ENCODE data around the gene SLCO2A1. TPM values are rescaled to one million over a fixed set of nuclear protein-coding genes. Genes with fewer than 3 reads are reported as not detected.

Gene SLCO2A1
- total RNA-seq, 1 donor from 2014 or later = 2.2 TPM

DNA sequence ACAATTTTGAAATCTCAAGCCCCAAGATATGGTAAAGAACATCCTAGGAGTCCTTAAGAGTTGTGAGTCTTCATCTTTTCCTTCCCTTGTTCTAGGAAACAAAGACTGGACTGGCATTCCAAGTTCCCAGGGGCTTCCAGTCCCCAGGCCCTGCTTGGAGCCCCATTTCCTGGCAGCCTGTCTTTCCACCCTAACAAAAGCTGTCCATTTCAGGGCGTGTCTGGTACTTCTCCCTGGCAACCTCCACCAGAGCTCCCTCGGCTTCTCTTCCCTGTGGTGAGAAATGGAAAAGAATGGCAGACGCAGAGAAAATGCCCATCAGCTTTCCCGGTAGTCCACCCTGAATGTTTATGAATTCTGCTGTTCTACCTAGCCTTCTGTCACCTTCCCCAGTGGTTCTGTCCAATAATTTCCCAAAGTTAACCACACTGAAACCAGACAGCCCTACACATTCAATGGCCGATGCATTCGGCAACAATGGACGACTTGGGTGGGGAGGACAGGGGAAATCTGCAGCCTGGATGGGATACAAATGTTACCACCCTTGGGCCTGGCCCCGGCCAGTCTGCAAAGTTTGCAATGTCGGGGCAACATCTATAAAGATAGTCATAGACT is 140.9 kb downstream of the SLCO2A1 start:
- DNase-seq (ENCODE audit: extremely low read depth, low read depth, low spot score) = no peak

DNA sequence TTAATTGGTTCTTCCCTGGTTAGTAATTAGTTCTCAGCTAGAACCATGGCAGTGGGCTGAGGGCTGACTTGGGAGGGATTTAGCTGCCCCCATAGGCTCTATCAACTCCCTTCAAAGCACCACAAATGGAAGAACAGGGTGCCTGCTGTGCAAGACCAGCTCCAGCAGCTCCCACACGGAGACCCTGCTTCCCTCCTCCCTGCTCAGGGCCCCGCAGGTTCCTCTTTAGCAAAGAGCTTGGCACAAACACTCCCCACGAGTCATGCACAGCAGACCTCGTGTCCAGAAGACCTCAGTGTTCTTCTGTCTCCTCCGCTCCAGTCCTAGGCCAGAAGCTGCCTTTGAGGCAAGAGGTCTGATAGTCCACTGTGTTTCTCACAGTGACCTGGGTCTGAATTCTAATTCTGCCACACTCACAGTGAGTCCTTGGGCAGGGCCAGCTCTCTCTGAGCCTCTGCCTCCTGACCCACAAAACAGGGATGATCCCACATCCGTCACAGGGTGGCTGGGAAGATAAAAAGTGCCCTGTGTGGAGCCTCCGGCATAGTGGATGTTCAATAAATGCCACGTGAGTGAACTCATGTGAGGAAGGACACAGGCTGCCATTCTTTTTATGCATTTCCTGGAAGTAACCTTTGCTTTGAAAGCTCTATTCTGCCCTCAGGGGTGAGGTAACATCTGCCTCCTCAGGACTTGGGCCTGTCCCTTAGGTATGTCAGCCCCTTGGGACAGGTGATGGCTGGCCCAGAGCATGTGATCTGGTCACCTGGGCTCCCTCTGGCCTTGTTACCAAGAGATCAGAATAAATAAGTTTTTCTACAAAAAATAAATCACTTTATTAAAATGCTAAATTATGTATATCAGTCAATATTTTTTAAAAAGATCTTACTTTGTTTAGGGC is 141.7 kb downstream of the SLCO2A1 start:
- DNase-seq (ENCODE audit: extremely low read depth, low read depth, low spot score) = no peak

DNA sequence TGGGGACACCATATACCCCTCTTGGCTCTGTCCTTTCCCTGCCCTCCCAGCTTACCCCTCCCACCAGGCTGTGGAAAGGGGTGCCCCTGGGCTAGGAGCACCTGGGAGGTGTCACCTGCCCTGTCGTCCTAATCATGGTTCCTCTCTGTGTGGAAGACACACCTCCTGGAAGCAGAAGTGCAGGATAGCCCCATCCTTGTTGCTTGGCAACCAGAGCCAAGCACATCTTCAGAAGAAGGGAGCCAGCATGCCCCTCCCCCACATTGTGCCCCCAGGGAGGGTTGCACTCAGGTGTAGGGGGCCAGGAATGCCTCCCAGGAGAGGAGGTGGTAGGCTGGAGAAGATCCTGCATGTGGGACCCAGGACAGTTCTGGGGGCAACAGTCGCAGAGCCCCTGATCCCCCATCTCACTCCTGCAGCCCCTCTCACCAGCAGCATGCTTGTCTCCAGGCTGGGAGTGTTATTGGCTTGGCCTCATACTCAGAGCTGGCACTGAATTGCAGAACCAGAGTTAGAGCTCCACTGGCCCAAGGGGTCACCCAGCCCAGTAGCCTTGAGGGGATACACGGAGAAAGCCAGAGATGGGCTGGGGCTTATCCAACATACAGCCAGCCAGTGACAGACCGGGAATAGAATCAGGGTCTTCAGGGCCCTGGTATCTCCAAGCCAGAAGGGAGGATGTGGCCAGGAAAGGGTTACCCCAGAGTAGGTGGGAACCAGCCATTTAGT is 142.5 kb downstream of the SLCO2A1 start:
- DNase-seq (ENCODE audit: extremely low read depth, low read depth, low spot score) = no peak

DNA sequence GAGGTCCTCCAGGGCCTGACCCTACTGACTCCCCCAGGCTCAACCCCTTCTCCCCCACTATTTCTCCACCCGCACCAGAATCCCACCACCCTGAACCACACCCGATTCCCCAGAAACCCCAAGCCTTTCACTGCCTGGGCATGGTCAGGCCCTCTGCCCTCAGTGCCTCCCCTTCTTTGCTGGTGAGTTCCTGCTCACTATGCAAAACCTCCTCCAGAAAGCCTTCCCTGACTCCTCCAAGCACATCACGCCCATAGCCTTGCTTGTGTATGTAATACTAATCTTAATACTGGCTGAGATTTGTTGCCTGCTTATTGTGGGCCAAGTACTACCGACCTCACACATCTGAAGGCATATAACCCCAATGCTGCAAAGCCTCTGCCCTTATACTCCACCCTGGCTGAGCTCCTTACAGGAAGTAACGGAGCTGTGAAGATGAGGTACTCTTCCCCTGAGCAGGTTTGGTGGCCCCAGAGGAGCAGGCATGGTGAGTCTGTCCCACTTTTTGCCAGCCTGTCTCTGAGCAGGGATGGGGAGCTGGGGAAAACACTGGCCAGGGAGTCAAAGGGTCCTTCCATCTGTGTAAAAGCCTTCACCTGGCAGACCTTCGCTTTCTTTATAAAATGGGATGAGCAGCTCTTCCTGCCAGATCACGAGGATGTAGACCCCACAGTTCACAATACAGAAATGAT is 143.5 kb downstream of the SLCO2A1 start:
- DNase-seq (ENCODE audit: extremely low read depth, low read depth, low spot score) = no peak

DNA sequence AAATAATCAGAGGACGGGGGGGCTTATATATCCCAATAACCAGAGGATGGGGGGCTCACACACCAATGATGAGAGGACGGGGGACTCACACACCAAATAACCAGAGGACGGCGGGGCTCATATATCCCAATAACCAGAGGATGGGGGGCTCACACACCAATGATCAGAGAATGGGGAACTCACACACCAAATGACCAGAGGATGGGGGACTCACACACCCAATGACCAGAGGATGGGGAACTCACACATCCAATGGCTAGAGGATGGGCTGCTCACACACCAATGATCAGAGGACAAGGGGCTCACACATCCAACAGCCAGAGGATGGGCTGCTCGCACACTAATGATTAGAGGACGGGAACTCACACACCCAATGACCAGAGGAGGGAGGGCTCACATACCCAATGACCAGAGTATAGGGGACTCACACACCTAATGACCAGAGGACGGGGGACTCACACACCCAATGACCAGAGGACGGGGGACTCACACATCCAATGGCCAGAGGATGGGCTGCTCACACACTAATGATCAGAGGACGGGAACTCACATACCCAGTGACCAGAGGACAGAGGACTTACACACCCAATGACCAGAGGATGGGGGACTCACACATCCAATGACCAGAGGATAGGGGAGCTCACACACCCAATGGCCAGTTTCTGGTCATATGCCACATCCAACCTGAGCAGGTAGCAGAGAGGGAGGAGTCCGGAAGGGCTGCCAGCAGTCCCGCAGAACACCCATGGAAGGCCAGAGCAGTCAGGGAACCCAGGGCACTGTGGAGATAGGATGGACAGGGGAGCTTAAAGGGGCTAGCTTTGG is 144.6 kb downstream of the SLCO2A1 start:
- DNase-seq (ENCODE audit: extremely low read depth, low read depth, low spot score) = no peak

DNA sequence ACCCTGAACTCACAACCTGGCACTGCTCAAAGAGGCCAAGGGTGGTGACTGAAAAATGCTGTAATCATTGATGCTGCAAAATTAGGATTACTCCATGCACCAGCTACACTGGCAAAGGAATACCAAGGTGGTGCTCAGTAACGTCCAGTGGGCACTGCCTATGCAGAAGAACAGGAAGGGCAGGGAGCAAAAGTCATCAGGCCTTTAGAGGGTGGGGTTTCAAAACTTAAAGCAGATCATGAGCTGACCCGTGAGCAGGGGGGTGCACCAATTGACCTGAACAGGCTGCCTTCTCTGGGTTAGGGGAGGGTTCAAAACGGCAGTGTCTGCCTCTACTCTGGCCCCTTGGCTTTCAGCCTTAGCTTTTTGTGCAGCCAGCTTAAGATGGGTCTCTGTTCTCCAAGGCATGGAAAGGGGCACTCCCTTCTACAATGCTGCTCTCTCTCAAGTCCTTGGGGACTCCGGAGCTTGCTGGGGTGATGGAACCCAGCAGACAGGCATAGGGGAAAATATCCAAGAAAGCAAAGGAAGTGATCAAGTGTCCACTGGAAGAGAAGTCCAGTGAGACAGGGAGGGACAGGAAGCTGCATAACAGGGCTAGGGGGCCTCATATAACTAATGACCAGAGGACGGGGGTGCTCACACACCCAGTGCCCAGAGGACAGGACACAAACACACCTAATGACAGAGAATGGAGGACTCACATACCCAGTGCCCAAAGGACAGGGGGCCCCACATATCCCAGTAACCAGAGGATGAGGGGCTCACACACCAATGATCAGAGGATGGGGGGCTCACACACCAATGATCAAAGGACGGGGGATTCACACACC is 145.5 kb downstream of the SLCO2A1 start:
- DNase-seq (ENCODE audit: extremely low read depth, low read depth, low spot score) = no peak

DNA sequence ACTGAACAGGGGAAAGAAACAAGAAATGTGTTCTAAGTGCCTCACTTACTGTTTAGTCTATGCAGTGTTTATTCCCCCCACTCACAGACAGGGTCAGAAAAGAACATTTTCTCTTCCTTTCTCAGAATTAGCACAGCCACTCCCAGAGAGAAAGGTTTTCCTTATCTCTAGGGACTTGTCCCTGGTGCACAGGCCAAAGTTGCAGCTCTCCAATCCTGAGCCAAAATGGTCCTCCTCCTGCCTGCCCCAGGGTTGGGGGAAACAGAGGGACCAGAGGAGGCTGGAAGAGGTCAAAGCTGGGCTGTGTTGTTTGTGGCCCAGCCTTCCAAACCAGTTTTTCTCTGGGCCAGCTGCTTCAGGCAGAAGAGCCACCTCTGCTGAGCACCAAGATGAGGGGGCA is 146.1 kb downstream of the SLCO2A1 start:
- DNase-seq (ENCODE audit: extremely low read depth, low read depth, low spot score) = no peak

DNA sequence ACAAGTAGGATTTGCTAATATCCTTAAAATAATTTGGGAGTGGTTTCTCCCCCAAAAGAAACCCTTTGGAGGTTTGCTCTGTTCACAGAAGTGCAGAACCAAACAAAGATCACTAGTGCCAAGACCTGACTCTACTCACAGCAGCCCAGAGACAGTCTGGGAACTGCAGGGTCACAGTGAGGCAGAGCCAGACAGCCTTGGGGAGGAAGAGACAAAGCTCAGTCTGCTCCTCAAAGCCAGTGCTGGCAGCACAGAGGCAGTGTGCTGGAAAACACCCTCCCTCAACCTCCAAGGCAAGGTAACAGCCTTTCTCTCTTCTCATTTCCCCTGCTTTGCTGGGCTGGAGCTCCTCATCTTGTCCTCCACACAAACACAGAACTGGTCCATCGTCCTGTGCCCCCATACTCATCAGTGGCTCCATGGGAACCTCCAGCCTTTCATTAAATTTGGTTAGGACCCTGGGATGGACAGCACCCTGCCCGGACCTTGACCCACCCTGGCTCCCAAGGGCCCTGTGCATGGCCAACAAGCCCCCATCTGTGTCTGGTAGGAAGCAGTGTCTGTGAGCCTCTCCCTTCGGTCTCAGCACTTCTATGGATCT is 146.6 kb downstream of the SLCO2A1 start:
- no peak for DNase-seq (ENCODE audit: extremely low read depth, low read depth, low spot score)

DNA sequence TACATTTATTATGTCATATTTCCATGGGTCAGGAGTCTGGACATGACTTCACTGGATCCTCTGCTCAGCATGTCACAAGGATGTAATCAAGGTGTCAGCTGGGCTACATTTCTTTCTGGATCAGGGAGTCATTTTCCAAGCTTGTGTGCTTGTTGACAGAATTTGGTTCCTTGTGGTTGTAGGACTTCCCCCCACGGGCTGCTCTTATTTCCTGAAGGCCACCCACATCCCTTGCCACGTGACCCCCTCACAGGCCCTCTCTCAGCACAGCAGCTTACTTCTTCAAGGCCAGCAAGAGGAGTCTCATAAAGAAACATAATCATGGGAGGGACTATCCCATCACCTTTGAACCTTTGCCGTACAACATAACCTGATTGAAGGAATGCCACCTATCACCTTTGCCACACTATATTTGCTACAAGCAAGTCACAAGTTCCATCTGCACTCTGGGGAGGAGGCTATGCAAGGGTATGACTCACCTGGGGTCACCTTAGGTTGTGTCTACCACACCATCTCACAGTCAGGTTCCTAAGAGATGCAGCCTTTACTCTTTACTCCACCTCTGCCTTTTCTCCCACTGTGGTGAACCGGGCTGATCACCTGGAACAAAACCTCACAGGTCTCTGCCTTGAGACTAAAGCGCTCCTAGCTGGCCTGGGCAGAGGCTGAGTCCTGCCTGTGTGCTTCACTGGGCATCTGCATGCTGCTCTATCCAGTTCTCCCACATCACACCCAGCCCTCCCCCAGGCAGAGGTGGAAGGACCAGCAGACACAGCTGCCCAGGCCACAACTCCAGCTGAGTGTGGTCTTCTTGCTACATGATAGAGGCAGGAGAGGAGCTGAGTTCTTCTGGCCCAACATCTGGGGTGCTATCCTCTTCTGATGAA is 147.5 kb downstream of the SLCO2A1 start:
- no peak for DNase-seq (ENCODE audit: extremely low read depth, low read depth, low spot score)

DNA sequence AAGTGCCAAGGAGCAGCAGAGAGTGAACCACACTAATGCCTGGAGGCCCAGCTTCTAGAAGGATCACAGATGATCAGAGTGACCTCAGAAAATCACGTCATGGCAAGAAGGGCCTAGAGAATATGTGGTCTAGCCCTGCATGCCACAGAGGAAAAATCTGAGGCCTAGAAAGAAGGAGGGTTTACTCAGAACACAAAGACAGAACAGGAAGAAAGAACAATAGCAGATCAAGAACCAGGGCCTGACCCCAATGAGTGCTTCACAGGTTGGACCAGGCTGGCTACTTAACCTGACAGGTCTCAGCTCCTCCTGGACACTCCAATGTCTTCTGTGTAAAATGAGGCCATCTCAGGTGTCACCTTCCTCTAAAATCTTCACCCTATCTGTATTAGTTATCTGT is 148.2 kb downstream of the SLCO2A1 start:
- DNase-seq (ENCODE audit: extremely low read depth, low read depth, low spot score) = no peak

DNA sequence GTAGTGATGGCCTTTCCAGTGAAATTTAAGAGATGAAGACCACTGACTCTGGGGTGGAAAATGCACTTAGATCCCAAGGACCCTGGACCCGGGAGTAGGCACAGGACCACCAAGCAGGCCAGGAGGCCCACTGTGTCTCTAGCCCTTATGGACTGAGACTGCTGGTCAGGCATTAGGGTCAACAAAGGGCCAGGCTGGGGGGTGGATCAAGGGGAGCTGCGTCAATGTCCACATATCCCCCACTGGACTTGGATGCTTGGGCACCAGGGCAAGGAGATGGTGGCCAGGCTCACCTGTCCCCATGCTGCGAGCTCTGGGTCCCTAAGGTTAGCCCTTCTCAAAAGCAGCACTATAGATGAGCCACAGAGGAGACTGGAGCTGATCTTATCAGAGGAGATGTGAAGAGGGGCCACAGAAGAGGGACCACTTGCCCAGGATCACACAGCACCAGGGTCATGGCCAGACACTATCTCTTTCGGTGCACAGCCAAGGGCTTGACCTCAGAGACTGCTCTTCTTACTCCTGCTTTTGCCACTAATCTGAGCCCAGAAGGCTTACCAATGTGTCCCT is 148.8 kb downstream of the SLCO2A1 start:
- no peak for DNase-seq (ENCODE audit: extremely low read depth, low read depth, low spot score)

DNA sequence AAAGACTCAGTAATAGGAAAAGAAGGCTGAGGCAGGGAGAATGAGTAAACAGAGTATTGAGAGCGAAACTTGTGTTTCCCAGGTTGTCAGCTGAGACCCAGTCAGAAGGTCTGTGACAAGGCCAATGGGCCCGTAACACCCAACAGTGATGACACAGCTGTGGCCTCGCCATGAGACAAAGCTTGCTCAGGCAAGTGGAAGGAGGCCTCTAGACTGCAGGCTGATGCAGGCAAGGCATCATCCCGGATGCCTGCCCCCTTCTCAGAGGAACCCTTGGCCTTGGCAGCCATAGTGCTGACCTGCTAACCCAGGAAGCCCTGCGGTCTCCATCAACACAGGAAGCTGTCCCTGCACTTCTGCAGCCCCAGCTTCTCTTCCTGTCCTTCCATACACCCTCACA is 149.4 kb downstream of the SLCO2A1 start:
- no peak for DNase-seq (ENCODE audit: extremely low read depth, low read depth, low spot score)

DNA sequence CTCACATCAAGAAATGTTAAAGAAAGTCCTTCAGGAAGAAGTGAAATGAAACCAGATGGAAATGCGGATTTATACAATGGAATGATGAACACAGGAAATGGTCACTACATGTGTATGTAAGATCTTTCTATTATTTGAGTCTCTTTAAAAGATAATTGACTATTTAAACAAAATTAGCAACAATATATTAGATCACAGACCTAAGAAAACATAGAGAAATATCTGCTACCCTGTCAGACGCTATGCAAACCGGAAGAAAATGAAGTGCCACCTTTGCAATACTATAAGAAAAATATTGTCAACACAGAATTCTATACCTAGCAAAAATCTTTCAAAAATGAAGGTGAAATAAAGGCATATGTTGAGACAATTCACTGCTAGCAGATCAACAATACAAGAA is 151.2 kb downstream of the SLCO2A1 start:
- DNase-seq (ENCODE audit: extremely low read depth, low read depth, low spot score) = no peak

Other genes starting within 250 kb of the SLCO2A1 start
- 40.1 and 49.5 TPM in 2 replicates for gene SRPRB, start 224.1 kb downstream of the SLCO2A1 start, total RNA-seq
- gene RAB6B, start 134.0 kb downstream of the SLCO2A1 start, total RNA-seq = 3.8 and 4.3 TPM in 2 replicates
- 47.7 and 52.3 TPM in 2 replicates for gene RYK, start 220.9 kb upstream of the SLCO2A1 start, total RNA-seq